ENCODE results near the gene DAP. TPM values are rescaled to one million over a fixed set of nuclear protein-coding genes. Genes with fewer than 3 reads are reported as not detected.

DAP gene
- total and polyA plus RNA-seq, 2 of the 4 experiments (the other 2 are of a cell fraction): 49.6 to 189 TPM

DNA sequence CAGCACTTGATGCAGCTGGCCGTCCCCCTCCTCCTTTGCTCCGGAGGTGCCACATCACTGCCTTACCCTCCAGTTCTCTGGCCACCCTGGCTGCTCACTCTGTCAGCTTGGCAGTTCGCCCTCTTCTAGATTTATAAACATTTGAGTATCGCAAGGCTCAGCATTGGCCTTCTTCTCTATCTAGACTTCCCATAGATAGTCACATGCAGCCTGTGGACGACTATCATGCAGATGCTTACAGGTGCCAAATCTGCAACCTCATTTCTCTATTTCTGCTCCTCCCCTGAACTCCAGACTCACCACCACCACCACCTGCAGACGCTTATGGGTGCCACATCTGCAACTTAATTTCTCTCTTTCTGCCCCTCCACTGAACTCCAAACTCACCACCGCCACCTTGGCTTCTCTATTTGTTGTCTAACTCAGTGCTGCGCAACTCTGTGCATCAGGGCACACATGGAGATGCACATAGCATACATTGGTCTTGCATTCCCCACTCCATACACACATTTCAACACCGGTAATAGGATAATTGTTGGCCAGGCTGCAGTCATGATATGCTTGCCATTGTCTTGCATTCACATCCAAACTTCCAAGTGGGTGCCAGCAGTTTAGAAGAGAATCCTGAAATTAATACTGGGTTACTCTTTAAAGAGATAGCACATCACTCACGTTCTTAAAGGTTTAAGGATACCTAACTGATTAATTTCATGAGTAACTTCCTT lies 1.9 kb upstream of the DAP start:
- peaks cover 4 to 36% of the 10 kb centered on the region in 2 experiments; a peak in 3 of 4 replicates for H3K79me1 ChIP-seq (ENCODE audit: low read depth in 1 of 2, low read length in 2 of 2)
- no peaks in the 10 kb centered on the region for H3K9me3 ChIP-seq (ENCODE audit: control insufficient read depth, insufficient read depth, low read length)
- peaks cover 19% of the 10 kb centered on the region for H3K9me1 ChIP-seq (ENCODE audit: insufficient read depth, low read length)
- TF ChIP-seq, protein P1, sequence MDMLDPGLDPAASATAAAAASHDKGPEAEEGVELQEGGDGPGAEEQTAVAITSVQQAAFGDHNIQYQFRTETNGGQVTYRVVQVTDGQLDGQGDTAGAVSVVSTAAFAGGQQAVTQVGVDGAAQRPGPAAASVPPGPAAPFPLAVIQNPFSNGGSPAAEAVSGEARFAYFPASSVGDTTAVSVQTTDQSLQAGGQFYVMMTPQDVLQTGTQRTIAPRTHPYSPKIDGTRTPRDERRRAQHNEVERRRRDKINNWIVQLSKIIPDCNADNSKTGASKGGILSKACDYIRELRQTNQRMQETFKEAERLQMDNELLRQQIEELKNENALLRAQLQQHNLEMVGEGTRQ (IDR thresholded peaks at IDR 0.05; ENCODE audit: low read depth, low read length): peak; percentile 34; the same call in 1 of the 2 replicates
- TF ChIP-seq, protein P2, sequence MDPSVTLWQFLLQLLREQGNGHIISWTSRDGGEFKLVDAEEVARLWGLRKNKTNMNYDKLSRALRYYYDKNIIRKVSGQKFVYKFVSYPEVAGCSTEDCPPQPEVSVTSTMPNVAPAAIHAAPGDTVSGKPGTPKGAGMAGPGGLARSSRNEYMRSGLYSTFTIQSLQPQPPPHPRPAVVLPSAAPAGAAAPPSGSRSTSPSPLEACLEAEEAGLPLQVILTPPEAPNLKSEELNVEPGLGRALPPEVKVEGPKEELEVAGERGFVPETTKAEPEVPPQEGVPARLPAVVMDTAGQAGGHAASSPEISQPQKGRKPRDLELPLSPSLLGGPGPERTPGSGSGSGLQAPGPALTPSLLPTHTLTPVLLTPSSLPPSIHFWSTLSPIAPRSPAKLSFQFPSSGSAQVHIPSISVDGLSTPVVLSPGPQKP (IDR thresholded peaks at IDR 0.05; ENCODE audit: borderline replicate concordance, low read depth, low read length): no peak
- TF ChIP-seq CEBPB (IDR thresholded peaks at IDR 0.05; ENCODE audit: low read depth, low read length): no peak
- peaks cover 16% of the 10 kb centered on the region for H3K4me1 ChIP-seq (ENCODE audit: control insufficient read depth, insufficient read depth, low read length)
- no peak overlapping the region for H3K9ac ChIP-seq (ENCODE audit: low read depth, low read length)
- H3K4ac ChIP-seq (ENCODE audit: low read depth, low read length): peak overlapping the region; percentile 82
- H4K91ac ChIP-seq (ENCODE audit: insufficient read depth, low read depth, low read length): peak overlapping the region; percentile 96
- peak overlapping the region; percentile 96 for H2BK5ac ChIP-seq (ENCODE audit: low read depth, low read length, poor library complexity, severe bottlenecking)
- H3K4me3 ChIP-seq (ENCODE audit: insufficient read depth, low read depth, low read length): no peak overlapping the region
- H4K8ac ChIP-seq (ENCODE audit: low read depth in 2 of 2, low read length in 2 of 2): peak overlapping the region; percentile 96 to 99; a peak in 3 of 4 replicates
- no peaks in the 10 kb centered on the region for H3K27me3 ChIP-seq (ENCODE audit: control insufficient read depth, insufficient read depth, low read length)
- peak overlapping the region; percentile 89 for H2AK5ac ChIP-seq (ENCODE audit: low read depth, low read length)
- H3K27ac ChIP-seq (ENCODE audit: insufficient read depth, low read length): peak overlapping the region; percentile 46; the same call in 1 of the 2 replicates
- BruUV-seq (replicated peaks): no TSS peak
- intact Hi-C loops (cut with micrococcal nuclease) (loop anchor here (5.0 to 10.0 kb wide), 3 partner anchors 139 to 222 kb away; no protein-coding TSS in a partner anchor), in situ Hi-C loops (cut with MboI; ENCODE audit: low sequenced_read_pairs) (no loop called here), dilution Hi-C loops (cut with HindIII; ENCODE audit: low sequenced_read_pairs, unreplicated experiment) (no loop called here)
- ATAC-seq (ENCODE audit: low read depth) (peak; percentile 5; the same call in 1 of the 2 replicates), DNase-seq (peak; percentile 62)
- peak overlapping the region; percentile 82 for H2BK20ac ChIP-seq (ENCODE audit: low read depth, low read length)
- H3K14ac ChIP-seq (replicated peaks; ENCODE audit: low read depth, low read length): peak overlapping the region; percentile 95; the same call in 1 of the 2 replicates
- H2BK120ac ChIP-seq (ENCODE audit: low read depth, low read length): peak overlapping the region; percentile 88
- H3K23ac ChIP-seq (ENCODE audit: low read depth, low read length): peak overlapping the region; percentile 85; the same call in 1 of the 2 replicates
- POLR2A ChIA-PET (ENCODE audit: unreplicated experiment): no interaction called here
- peak overlapping the region; percentile 83 for H2AFZ ChIP-seq (replicated peaks; ENCODE audit: low read length, poor library complexity)
- H2AK9ac ChIP-seq (replicated peaks; ENCODE audit: low read depth, low read length, poor library complexity): peak overlapping the region; percentile 30
- H3K4me2 ChIP-seq (ENCODE audit: low read depth, low read length): peak overlapping the region; percentile 12; the same call in 1 of the 2 replicates
- peak overlapping the region; percentile 71 for H4K5ac ChIP-seq (ENCODE audit: low read depth, low read length)
- peak overlapping the region; percentile 75; the same call in 2 of the 3 replicates for H2BK15ac ChIP-seq (ENCODE audit: low read depth, low read length)
- H3K36me3 ChIP-seq (ENCODE audit: control insufficient read depth, insufficient read depth, low read length): no peaks in the 10 kb centered on the region
- H3K56ac ChIP-seq (ENCODE audit: extremely low read depth, insufficient read depth, low read length): no peak overlapping the region
- H3K18ac ChIP-seq (ENCODE audit: low read depth, low read length): peak overlapping the region; percentile 53; the same call in 1 of the 2 replicates
- WGBS, 2 experiments (ENCODE audit: extremely low coverage in 2 of 2, insufficient read length in 1 of 2): 48% methylated on average over 7 of the region's 10 CpGs; no CpG with 5 or more reads in 1 of the 2 experiments
- peaks cover 17% of the 10 kb centered on the region for H4K20me1 ChIP-seq (ENCODE audit: insufficient read depth, low read length)
- CTCF ChIA-PET: no interaction called here
